Measurements from ENCODE around the gene SH2D3A.

DNA sequence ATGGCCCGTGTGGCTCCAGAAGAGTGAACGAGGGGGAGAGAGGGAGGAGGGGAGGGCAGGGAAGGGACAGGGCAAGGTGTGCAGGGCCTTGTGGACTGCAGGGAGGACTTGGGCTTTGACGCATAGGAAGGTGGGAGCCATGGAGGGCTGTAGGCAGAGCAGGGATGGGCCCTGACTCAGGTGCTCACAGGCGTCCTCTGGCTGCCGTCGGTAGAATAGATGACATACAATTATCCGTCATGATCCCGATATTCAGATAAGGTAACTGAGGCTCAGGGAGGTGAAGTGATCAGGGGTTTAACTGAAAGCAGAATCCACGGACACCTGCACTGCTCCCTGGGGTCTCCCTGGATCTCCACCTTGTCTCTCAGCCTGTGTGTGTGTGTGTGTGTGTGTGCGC is 50.2 kb downstream of the SH2D3A start:
- TF ChIP-seq, protein P1, sequence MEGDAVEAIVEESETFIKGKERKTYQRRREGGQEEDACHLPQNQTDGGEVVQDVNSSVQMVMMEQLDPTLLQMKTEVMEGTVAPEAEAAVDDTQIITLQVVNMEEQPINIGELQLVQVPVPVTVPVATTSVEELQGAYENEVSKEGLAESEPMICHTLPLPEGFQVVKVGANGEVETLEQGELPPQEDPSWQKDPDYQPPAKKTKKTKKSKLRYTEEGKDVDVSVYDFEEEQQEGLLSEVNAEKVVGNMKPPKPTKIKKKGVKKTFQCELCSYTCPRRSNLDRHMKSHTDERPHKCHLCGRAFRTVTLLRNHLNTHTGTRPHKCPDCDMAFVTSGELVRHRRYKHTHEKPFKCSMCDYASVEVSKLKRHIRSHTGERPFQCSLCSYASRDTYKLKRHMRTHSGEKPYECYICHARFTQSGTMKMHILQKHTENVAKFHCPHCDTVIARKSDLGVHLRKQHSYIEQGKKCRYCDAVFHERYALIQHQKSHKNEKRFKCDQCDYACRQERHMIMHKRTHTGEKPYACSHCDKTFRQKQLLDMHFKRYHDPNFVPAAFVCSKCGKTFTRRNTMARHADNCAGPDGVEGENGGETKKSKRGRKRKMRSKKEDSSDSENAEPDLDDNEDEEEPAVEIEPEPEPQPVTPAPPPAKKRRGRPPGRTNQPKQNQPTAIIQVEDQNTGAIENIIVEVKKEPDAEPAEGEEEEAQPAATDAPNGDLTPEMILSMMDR (conservative IDR thresholded peaks at IDR 0.05; ENCODE audit: low read length), result peak; percentile 50
- no peak for TF ChIP-seq EZH2phosphoT487 (IDR thresholded peaks at IDR 0.05; ENCODE audit: borderline replicate concordance)
